ENCODE data around the gene ACKR4. TPM values are rescaled to one million over a fixed set of nuclear protein-coding genes. Genes with fewer than 3 reads are reported as not detected.

Gene ACKR4
- polyA plus RNA-seq, 1 of the 3 experiments (the other 2 are of a cell fraction), result 0.10 TPM

DNA sequence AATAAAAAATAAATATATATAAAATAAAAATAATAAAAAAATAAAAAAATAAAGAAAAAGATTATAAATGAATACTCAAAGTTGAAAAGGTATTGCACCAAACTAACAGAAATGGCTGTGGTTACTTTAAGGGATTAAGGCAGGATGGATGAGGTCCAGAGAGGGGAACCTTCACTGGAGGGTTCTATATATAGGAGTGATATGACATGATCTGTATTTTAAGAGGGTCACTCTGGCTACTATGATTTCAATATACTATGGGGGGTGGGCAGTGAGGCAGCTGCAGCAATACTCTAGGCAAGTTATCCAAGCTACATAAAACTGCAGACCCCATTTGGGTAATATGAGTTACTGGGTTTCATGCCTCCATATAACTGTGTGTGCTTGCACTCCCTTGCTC, 38.0 kb downstream of the ACKR4 start:
- TF ChIP-seq EZH2phosphoT487 (IDR thresholded peaks at IDR 0.05; ENCODE audit: borderline replicate concordance, low read depth) (no peak), RFX5 (IDR thresholded peaks at IDR 0.05; ENCODE audit: low read length) (no peak), SMC3 (IDR thresholded peaks at IDR 0.05; ENCODE audit: low read depth, low read length) (no peak), FOSL2 (IDR thresholded peaks at IDR 0.05; ENCODE audit: borderline replicate concordance, low read depth) (no peak), JUND (IDR thresholded peaks at IDR 0.05) (no peak), EP300 (IDR thresholded peaks at IDR 0.05; ENCODE audit: borderline replicate concordance in 1 of 2, low read depth in 1 of 2, low read length in 1 of 2) (no peak), POLR2AphosphoS5 (IDR thresholded peaks at IDR 0.05; ENCODE audit: low read depth, low read length) (no peak), RXRA (IDR thresholded peaks at IDR 0.05; ENCODE audit: borderline replicate concordance, low read depth) (no peak), CHD2 (IDR thresholded peaks at IDR 0.05; ENCODE audit: low read length, partially characterized antibody) (no peak), MEF2A (IDR thresholded peaks at IDR 0.05; ENCODE audit: borderline replicate concordance, low read depth) (no peak), TCF12 (IDR thresholded peaks at IDR 0.05) (no peak)
- CTCF ChIA-PET, result interaction anchor here (0.8 to 2.2 kb wide), 3 partner anchors 8 to 99 kb away, joined by 3 to 11 read pairs (median 3); no protein-coding TSS in a partner anchor

GRCh38 chr3:132637590-132637989, 40.5 kb downstream of the ACKR4 start:
- WGBS (ENCODE audit: low lambda C conversion rate), result 5% methylated on average over 1 of the region's 1 CpG
- peak overlapping the region; percentile 60; the same call in 1 of the 2 replicates for H2AFZ ChIP-seq (ENCODE audit: low read depth)
- H3K4me1 ChIP-seq (ENCODE audit: control insufficient read depth in 1 of 2, insufficient read depth in 2 of 2, low read depth in 1 of 2, low read length in 1 of 2), result peaks cover 0 to 14% of the 10 kb centered on the region in 2 experiments; a peak in 3 of 4 replicates
- peak; percentile 39; the same call in 1 of the 2 replicates for TF ChIP-seq FOSL2 (IDR thresholded peaks at IDR 0.05; ENCODE audit: borderline replicate concordance, low read depth)
- TF ChIP-seq SIN3A (IDR thresholded peaks at IDR 0.05; ENCODE audit: borderline replicate concordance, low read depth, low read length), result no peak
- TF ChIP-seq POLR2AphosphoS5 (IDR thresholded peaks at IDR 0.05; ENCODE audit: low read depth, low read length), result no peak
- TF ChIP-seq EP300 (IDR thresholded peaks at IDR 0.05; ENCODE audit: borderline replicate concordance in 1 of 2, low read depth in 1 of 2, low read length in 1 of 2), result 0 out of 4 replicates have a peak, but pooled peaks of 1 of the 2 experiments have one; percentile 16
- TF ChIP-seq NFIC (IDR thresholded peaks at IDR 0.05; ENCODE audit: borderline replicate concordance), result peak; percentile 25; the same call in 1 of the 2 replicates
- 0 out of 2 replicates have a peak, but pooled peaks have one; percentile 26 for TF ChIP-seq TCF12 (IDR thresholded peaks at IDR 0.05)
- TF ChIP-seq GABPA (IDR thresholded peaks at IDR 0.05; ENCODE audit: low read depth), result no peak
- no peak for TF ChIP-seq CHD2 (IDR thresholded peaks at IDR 0.05; ENCODE audit: low read length, partially characterized antibody)
- TF ChIP-seq JUND (IDR thresholded peaks at IDR 0.05), result peak; percentile 45
- TF ChIP-seq TEAD4 (IDR thresholded peaks at IDR 0.05; ENCODE audit: borderline replicate concordance, insufficient read depth), result peak; percentile 50; the same call in 1 of the 2 replicates
- CTCF ChIA-PET, result interaction anchor here (6.8 kb wide), 1 partner anchor 102 kb away, joined by 121 read pairs; no protein-coding TSS in a partner anchor
- no peaks in the 10 kb centered on the region for H3F3A ChIP-seq (replicated peaks; ENCODE audit: insufficient read depth)
- 0 out of 2 replicates have a peak overlapping the region, but pooled peaks have one; percentile 14 for H3K9ac ChIP-seq
- peaks cover 14 to 32% of the 10 kb centered on the region in 2 experiments for H3K36me3 ChIP-seq (replicated peaks in 1 of 2; ENCODE audit: control insufficient read depth in 1 of 2, insufficient read depth in 2 of 2, low read length in 1 of 2)
- no peak overlapping the region for H3K4me3 ChIP-seq (ENCODE audit: low read depth in 2 of 2, low read length in 1 of 2)
- H3K27ac ChIP-seq (ENCODE audit: low read depth in 2 of 2, low read length in 1 of 2), result peak overlapping the region; percentile 56 to 78; a peak in 3 of 4 replicates
- H3K9me2 ChIP-seq, result no peaks in the 10 kb centered on the region
- no peaks in the 10 kb centered on the region for H3K27me3 ChIP-seq (ENCODE audit: insufficient read depth)
- H4K20me1 ChIP-seq (ENCODE audit: insufficient read depth), result no peaks in the 10 kb centered on the region
- H3K9me3 ChIP-seq, result no peaks in the 10 kb centered on the region
- DNase-seq, result no peak
- peak overlapping the region; percentile 41; the same call in 1 of the 2 replicates for H3K4me2 ChIP-seq
- POLR2A ChIA-PET, result no interaction called here
- no peaks in the 10 kb centered on the region for H3K79me2 ChIP-seq (ENCODE audit: insufficient read depth)

More for the DNA sequence above, 38.0 kb downstream of the ACKR4 start:
- no peaks in the 10 kb centered on the region for H3K79me2 ChIP-seq (ENCODE audit: insufficient read depth)
- no peak overlapping the region for H2AFZ ChIP-seq (ENCODE audit: low read depth)
- H3K4me1 ChIP-seq (ENCODE audit: control insufficient read depth in 1 of 2, insufficient read depth in 2 of 2, low read depth in 1 of 2, low read length in 1 of 2), result peaks cover 0 to 22% of the 10 kb centered on the region in 2 experiments; a peak in 3 of 4 replicates
- no peak overlapping the region for H3K4me3 ChIP-seq (ENCODE audit: low read depth in 2 of 2, low read length in 1 of 2)
- POLR2A ChIA-PET, result no interaction called here
- H3F3A ChIP-seq (replicated peaks; ENCODE audit: insufficient read depth), result peaks cover 7% of the 10 kb centered on the region
- H4K20me1 ChIP-seq (ENCODE audit: insufficient read depth), result no peaks in the 10 kb centered on the region
- H3K9me2 ChIP-seq, result no peaks in the 10 kb centered on the region
- no peak overlapping the region for H3K9ac ChIP-seq
- peaks cover 14 to 25% of the 10 kb centered on the region in 2 experiments for H3K36me3 ChIP-seq (replicated peaks in 1 of 2; ENCODE audit: control insufficient read depth in 1 of 2, insufficient read depth in 2 of 2, low read length in 1 of 2)
- H3K27me3 ChIP-seq (ENCODE audit: insufficient read depth), result no peaks in the 10 kb centered on the region
- no peaks in the 10 kb centered on the region for H3K9me3 ChIP-seq
- H3K4me2 ChIP-seq, result no peak overlapping the region
- no peak for DNase-seq
- no peak overlapping the region for H3K27ac ChIP-seq (ENCODE audit: low read depth in 2 of 2, low read length in 1 of 2)
